ENCODE data around the gene NPAS2.

GRCh38 chr2:100813527-100813926, 6.4 kb upstream of the NPAS2 start:
- TF ChIP-seq CTCF (IDR thresholded peaks at IDR 0.05) (no peak), POLR2A (IDR thresholded peaks at IDR 0.05) (no peak), POLR2AphosphoS5 (IDR thresholded peaks at IDR 0.05) (no peak)

Data from breast epithelium (tissue), 3 donors.